GM19035 (cell line): ENCODE data around the gene CCDC24.
A peak's percentile ranks its signal among the peaks of the same experiment; 100 is the strongest.

Experiments used
- ATAC-seq: cut with Tn5 transposase; IDR thresholded peaks from one replicate; pipeline ENCODE4 v1.9.1; 2021; ENCODE audit not compliant: unreplicated experiment

Gene CCDC24

GRCh38 chr1:43991476-43992231 is at the start of gene CCDC24:
TSS of gene CCDC24 (plus strand) at chr1:43991599. CDS start at chr1:43991879, 280 bp downstream.
- ATAC-seq = peak; percentile 82

GRCh38 chr1:43942411-43942810 is 49.0 kb upstream of the CCDC24 start:
- no peak for ATAC-seq

GRCh38 chr1:43944860-43945259 is 46.5 kb upstream of the CCDC24 start:
- no peak for ATAC-seq

GRCh38 chr1:43945674-43946235 is 45.6 kb upstream of the CCDC24 start:
- no peak for ATAC-seq

- peak; percentile 87 for ATAC-seq
Observed at GRCh38 chr1:43946236-43947060, 45.0 kb upstream of the CCDC24 start, which contains the start of gene IPO13. TSS of gene IPO13 (plus strand) at chr1:43946950. CDS start at chr1:43947601, 651 bp downstream.

GRCh38 chr1:43947061-43947873 is 44.1 kb upstream of the CCDC24 start:
- peak; percentile 31 for ATAC-seq

- ATAC-seq = no peak
Observed at GRCh38 chr1:43947874-43948437, 43.4 kb upstream of the CCDC24 start.

- ATAC-seq = no peak
Observed at GRCh38 chr1:43949678-43950077, 41.7 kb upstream of the CCDC24 start.

GRCh38 chr1:43951021-43951985 is 40.1 kb upstream of the CCDC24 start:
- no peak for ATAC-seq

GRCh38 chr1:43952731-43953346 is 38.6 kb upstream of the CCDC24 start:
- no peak for ATAC-seq

GRCh38 chr1:43953361-43953760 is 38.0 kb upstream of the CCDC24 start:
- no peak for ATAC-seq

GRCh38 chr1:43954036-43954435 is 37.4 kb upstream of the CCDC24 start:
- no peak for ATAC-seq

GRCh38 chr1:43956234-43956633 is 35.2 kb upstream of the CCDC24 start:
- no peak for ATAC-seq

- no peak for ATAC-seq
Observed at GRCh38 chr1:43957407-43958040, 33.9 kb upstream of the CCDC24 start.

GRCh38 chr1:43958351-43959255 is 32.8 kb upstream of the CCDC24 start:
- ATAC-seq = no peak

- ATAC-seq = no peak
Observed at GRCh38 chr1:43960798-43961197, 30.6 kb upstream of the CCDC24 start.

- no peak for ATAC-seq
Observed at GRCh38 chr1:43961692-43962091, 29.7 kb upstream of the CCDC24 start.
